Neural cell (in vitro differentiated cells): ENCODE data around the gene RPS6KA3. TPM values are rescaled to one million over a fixed set of nuclear protein-coding genes. Genes with fewer than 3 reads are reported as not detected.

Experiments
- H2AFZ ChIP-seq: fragments of 200-600, 300-800 bp; sonication (generic), shearing (Covaris generic); 2 replicates; pipeline ENCODE4 v1.6.0; 2014; ENCODE audit warnings: low read depth, mild to moderate bottlenecking, antibody characterized with exemption, low read length, moderate library complexity
- H3F3A ChIP-seq: fragments of 200-600 bp; shearing (Covaris generic); 2 replicates; pipeline ENCODE4 v1.6.1; 2016; ENCODE audit warnings: mild to moderate bottlenecking, moderate library complexity, mixed read lengths, antibody characterized with exemption, low read length; ENCODE audit not compliant: insufficient read depth, poor library complexity, severe bottlenecking
- H3K27ac ChIP-seq: fragments of 200-600, 300-800 bp; sonication (generic), shearing (Covaris generic); 2 replicates; pipeline ENCODE4 v1.5.1; 2014; ENCODE audit warnings: mild to moderate bottlenecking, low read length, moderate library complexity
- H3K27me3 ChIP-seq: fragments of 300-800, 200-600 bp; sonication (generic), shearing (Covaris generic); 2 replicates; pipeline ENCODE4 v1.6.0; 2014; ENCODE audit warnings: mild to moderate bottlenecking, low read depth, low read length, moderate library complexity; ENCODE audit not compliant: insufficient read depth
- H3K36me3 ChIP-seq: fragments of 300-800, 200-600 bp; sonication (generic), shearing (Covaris generic); 2 replicates; pipeline ENCODE4 v1.5.1; 2014; ENCODE audit warnings: mild to moderate bottlenecking, antibody characterized with exemption, low read length, moderate library complexity; ENCODE audit not compliant: insufficient read depth
- H3K4me2 ChIP-seq: fragments of 300-800, 200-600 bp; sonication (generic), shearing (Covaris generic); 2 replicates; pipeline ENCODE4 v1.6.0; 2014; ENCODE audit warnings: mild to moderate bottlenecking, low read length
- H3K4me3 ChIP-seq: fragments of 300-800, 200-600 bp; sonication (generic), shearing (Covaris generic); 2 replicates; pipeline ENCODE4 v1.5.1; 2014; ENCODE audit warnings: mild to moderate bottlenecking, low read length, moderate library complexity
- H3K79me2 ChIP-seq: fragments of 200-600 bp; shearing (Covaris generic); replicated peaks from 2 replicates; pipeline ENCODE4 v1.6.0; 2014; ENCODE audit warnings: mild to moderate bottlenecking, low read length, moderate library complexity; ENCODE audit not compliant: insufficient read depth
- H3K9ac ChIP-seq: fragments of 300-800, 200-600 bp; sonication (generic), shearing (Covaris generic); 2 replicates; pipeline ENCODE4 v1.6.1; 2016; ENCODE audit warnings: mild to moderate bottlenecking, low read length, mixed read lengths
- H3K9me2 ChIP-seq: fragments of 200-600 bp; shearing (Covaris generic); 2 replicates; pipeline ENCODE4 v1.6.1; 2016; ENCODE audit warnings: mild to moderate bottlenecking, low read length, mixed read lengths; ENCODE audit not compliant: insufficient read depth
- H3K9me3 ChIP-seq: fragments of 200-600, 300-800 bp; sonication (generic), shearing (Covaris generic); 2 replicates; pipeline ENCODE4 v1.6.1; 2016; ENCODE audit warnings: mild to moderate bottlenecking, mixed run types, low read length, moderate library complexity, mixed read lengths
- H4K20me1 ChIP-seq: fragments of 200-600 bp; shearing (Covaris generic); 2 replicates; pipeline ENCODE4 v1.6.1; 2016; ENCODE audit warnings: mild to moderate bottlenecking, mixed run types; ENCODE audit not compliant: insufficient read depth
- EP300 ChIP-seq: fragments of 450-650 bp; conservative IDR thresholded peaks from 2 replicates; pipeline ENCODE4 v1.6.1; 2014; ENCODE audit warnings: antibody characterized with exemption, mild to moderate bottlenecking, moderate library complexity; ENCODE audit not compliant: poor library complexity, severe bottlenecking
- EZH2 ChIP-seq: fragments of 200-600, 300-800 bp; shearing (Covaris generic), sonication (generic); IDR thresholded peaks from 2 replicates; pipeline ENCODE4 v1.6.1; 2014; ENCODE audit warnings: antibody characterized with exemption, low read length, borderline replicate concordance, mild to moderate bottlenecking; ENCODE audit not compliant: insufficient read depth, poor library complexity, severe bottlenecking
- MXI1 ChIP-seq: fragments of 450-650 bp; conservative IDR thresholded peaks from 2 replicates; pipeline ENCODE4 v1.6.1; 2014; ENCODE audit warnings: antibody characterized with exemption, mild to moderate bottlenecking; ENCODE audit not compliant: poor library complexity, severe bottlenecking
- RAD21 ChIP-seq: fragments of 450-650 bp; conservative IDR thresholded peaks from 2 replicates; pipeline ENCODE4 v1.6.1; 2014; ENCODE audit warnings: antibody characterized with exemption, mild to moderate bottlenecking, moderate library complexity
- SMC3 ChIP-seq: fragments of 450-650 bp; conservative IDR thresholded peaks from 2 replicates; pipeline ENCODE4 v1.6.1; 2014; ENCODE audit warnings: antibody characterized with exemption, mild to moderate bottlenecking, moderate library complexity; ENCODE audit not compliant: poor library complexity
- TAF1 ChIP-seq: IDR thresholded peaks from 2 replicates; pipeline ENCODE4 v1.6.1; 2012; ENCODE audit warnings: low read depth
- polyA plus RNA-seq: library from polyadenylated mRNA; depleted of rRNA; stranded (reverse); fragments of >200 nt; gene quantifications from 2 replicates; pipeline ENCODE4 v1.2.3, GENCODE V29; 2014
- TF ChIP-seq, protein P1 (sequence below): IDR thresholded peaks from 2 replicates; pipeline ENCODE4 v1.6.1; 2012; ENCODE audit warnings: borderline replicate concordance
- TF ChIP-seq, protein P2 (sequence below): fragments of 450-650 bp; IDR thresholded peaks from 2 replicates; pipeline ENCODE4 v1.5.1; 2014; ENCODE audit warnings: antibody characterized with exemption, mild to moderate bottlenecking, moderate library complexity; ENCODE audit not compliant: poor library complexity, severe bottlenecking

RPS6KA3 gene
- polyA plus RNA-seq, 1 donor from 2014 or later, result 16.5 TPM

DNA sequence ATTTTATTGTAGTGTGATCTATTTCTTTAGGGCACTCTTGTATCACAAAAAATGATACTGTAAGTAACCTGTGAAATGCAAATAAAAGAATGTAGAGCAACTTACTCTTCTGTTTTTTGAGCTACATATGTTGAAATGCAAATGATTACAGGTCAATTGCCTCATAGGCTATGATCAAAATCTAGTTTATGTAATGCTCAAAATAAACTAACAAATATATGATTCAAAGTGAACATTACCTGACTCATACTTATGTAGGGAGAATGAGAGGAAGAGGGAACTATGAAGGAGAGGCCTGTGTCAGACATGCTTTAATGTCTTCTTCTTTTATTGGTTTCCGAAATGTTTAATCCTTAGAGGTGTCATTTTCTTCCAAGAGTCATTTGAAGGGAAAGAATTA lies 5.0 kb upstream of the RPS6KA3 start:
- no peak overlapping the region for H3K27ac ChIP-seq
- H4K20me1 ChIP-seq, result no peaks in the 10 kb centered on the region
- H3K9me3 ChIP-seq, result no peaks in the 10 kb centered on the region
- H3K9me2 ChIP-seq, result no peaks in the 10 kb centered on the region
- no peaks in the 10 kb centered on the region for H3F3A ChIP-seq
- no peaks in the 10 kb centered on the region for H3K36me3 ChIP-seq
- TF ChIP-seq EP300 (no peak), TAF1 (no peak), MXI1 (no peak)
- TF ChIP-seq, protein P1, sequence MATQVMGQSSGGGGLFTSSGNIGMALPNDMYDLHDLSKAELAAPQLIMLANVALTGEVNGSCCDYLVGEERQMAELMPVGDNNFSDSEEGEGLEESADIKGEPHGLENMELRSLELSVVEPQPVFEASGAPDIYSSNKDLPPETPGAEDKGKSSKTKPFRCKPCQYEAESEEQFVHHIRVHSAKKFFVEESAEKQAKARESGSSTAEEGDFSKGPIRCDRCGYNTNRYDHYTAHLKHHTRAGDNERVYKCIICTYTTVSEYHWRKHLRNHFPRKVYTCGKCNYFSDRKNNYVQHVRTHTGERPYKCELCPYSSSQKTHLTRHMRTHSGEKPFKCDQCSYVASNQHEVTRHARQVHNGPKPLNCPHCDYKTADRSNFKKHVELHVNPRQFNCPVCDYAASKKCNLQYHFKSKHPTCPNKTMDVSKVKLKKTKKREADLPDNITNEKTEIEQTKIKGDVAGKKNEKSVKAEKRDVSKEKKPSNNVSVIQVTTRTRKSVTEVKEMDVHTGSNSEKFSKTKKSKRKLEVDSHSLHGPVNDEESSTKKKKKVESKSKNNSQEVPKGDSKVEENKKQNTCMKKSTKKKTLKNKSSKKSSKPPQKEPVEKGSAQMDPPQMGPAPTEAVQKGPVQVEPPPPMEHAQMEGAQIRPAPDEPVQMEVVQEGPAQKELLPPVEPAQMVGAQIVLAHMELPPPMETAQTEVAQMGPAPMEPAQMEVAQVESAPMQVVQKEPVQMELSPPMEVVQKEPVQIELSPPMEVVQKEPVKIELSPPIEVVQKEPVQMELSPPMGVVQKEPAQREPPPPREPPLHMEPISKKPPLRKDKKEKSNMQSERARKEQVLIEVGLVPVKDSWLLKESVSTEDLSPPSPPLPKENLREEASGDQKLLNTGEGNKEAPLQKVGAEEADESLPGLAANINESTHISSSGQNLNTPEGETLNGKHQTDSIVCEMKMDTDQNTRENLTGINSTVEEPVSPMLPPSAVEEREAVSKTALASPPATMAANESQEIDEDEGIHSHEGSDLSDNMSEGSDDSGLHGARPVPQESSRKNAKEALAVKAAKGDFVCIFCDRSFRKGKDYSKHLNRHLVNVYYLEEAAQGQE, result no peak
- H3K9ac ChIP-seq, result no peak overlapping the region
- H3K27me3 ChIP-seq, result peaks cover 8% of the 10 kb centered on the region
- H2AFZ ChIP-seq, result no peak overlapping the region
- H3K4me2 ChIP-seq, result no peak overlapping the region
- no peak overlapping the region for H3K4me3 ChIP-seq
- no peaks in the 10 kb centered on the region for H3K79me2 ChIP-seq

GRCh38 chrX:20271186-20271585 lies 4.5 kb upstream of the RPS6KA3 start:
- peaks cover 8% of the 10 kb centered on the region for H3K27me3 ChIP-seq
- no peak overlapping the region for H3K9ac ChIP-seq
- H2AFZ ChIP-seq, result no peak overlapping the region
- H3K27ac ChIP-seq, result no peak overlapping the region
- H3K79me2 ChIP-seq, result no peaks in the 10 kb centered on the region
- H3K4me3 ChIP-seq, result no peak overlapping the region
- H3F3A ChIP-seq, result no peaks in the 10 kb centered on the region
- H3K9me2 ChIP-seq, result no peaks in the 10 kb centered on the region
- TF ChIP-seq SMC3 (no peak), EZH2 (no peak), MXI1 (no peak), RAD21 (no peak)
- TF ChIP-seq, protein P2, sequence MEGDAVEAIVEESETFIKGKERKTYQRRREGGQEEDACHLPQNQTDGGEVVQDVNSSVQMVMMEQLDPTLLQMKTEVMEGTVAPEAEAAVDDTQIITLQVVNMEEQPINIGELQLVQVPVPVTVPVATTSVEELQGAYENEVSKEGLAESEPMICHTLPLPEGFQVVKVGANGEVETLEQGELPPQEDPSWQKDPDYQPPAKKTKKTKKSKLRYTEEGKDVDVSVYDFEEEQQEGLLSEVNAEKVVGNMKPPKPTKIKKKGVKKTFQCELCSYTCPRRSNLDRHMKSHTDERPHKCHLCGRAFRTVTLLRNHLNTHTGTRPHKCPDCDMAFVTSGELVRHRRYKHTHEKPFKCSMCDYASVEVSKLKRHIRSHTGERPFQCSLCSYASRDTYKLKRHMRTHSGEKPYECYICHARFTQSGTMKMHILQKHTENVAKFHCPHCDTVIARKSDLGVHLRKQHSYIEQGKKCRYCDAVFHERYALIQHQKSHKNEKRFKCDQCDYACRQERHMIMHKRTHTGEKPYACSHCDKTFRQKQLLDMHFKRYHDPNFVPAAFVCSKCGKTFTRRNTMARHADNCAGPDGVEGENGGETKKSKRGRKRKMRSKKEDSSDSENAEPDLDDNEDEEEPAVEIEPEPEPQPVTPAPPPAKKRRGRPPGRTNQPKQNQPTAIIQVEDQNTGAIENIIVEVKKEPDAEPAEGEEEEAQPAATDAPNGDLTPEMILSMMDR, result no peak
- TF ChIP-seq, protein P1, result no peak
- no peaks in the 10 kb centered on the region for H4K20me1 ChIP-seq
- H3K9me3 ChIP-seq, result no peaks in the 10 kb centered on the region
- no peaks in the 10 kb centered on the region for H3K36me3 ChIP-seq
- no peak overlapping the region for H3K4me2 ChIP-seq
